Measurements from ENCODE around the gene HGF.

HGF gene

DNA sequence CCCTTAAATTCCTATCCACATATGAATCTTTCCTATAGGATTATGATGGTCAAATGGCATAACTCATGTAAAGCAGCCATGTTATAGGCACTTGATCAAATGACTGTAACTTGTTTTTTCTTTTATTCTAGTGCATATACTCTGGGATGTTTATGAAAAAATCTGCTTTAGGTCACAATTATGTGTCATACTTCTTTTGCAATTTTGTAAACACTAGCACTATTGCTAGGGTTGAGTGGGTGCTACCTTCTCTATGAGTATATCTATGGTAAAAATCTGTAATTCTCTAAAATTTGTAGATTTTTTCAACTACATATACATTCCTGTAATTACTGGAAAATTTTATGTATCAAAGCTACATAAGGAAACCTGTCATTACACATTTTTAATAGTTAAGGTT is 50.0 kb downstream of the HGF start:
- no peak for DNase-seq (ENCODE audit: low spot score)

GRCh38 chr7:81715984-81716588 is 53.8 kb downstream of the HGF start:
- no peak for DNase-seq (ENCODE audit: low spot score)

GRCh38 chr7:81714306-81714705 is 55.5 kb downstream of the HGF start:
- no peak for DNase-seq (ENCODE audit: low spot score)

GRCh38 chr7:81710751-81711150 is 59.1 kb downstream of the HGF start:
- DNase-seq (ENCODE audit: low spot score) = no peak

DNA sequence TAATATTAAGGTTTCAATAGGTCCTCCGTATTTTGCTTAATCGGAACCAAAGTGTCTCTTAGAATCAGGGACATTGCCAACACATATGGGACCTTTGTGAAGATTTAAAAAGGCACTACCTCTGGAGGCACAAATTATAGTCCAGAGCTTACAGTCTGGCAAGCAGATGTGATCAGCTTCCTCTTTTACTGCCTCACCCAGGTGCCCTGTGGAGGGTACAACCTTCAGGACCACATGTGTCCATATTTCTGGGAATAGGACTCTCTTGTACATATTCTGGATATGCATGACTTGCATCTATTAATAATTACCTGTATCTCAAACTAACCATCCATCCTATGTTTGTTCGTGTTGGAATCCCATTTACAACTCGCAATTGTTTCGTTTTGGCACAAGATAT is 60.0 kb downstream of the HGF start:
- DNase-seq (ENCODE audit: low spot score) = no peak

DNA sequence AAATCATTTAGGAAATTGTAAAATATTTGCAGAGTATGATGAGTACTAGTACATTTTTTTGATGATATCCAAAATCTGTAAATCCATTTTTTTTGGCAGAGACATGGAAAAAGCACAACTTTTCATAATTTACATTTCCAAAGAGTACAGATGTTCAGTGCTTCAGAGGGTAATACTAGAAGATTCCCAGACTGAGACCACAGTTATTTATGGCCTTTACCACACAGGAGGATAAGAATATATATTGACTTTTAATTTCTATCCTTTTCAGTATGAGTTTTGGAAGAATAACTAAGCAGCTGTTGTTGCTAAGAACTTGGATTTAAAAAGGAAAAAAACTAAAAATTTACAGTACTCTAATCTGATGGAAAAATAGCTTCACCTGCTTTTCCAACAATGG is 61.9 kb downstream of the HGF start:
- no peak for DNase-seq (ENCODE audit: low spot score)

GRCh38 chr7:81707196-81707595 is 62.7 kb downstream of the HGF start:
- DNase-seq (ENCODE audit: low spot score) = no peak

DNA sequence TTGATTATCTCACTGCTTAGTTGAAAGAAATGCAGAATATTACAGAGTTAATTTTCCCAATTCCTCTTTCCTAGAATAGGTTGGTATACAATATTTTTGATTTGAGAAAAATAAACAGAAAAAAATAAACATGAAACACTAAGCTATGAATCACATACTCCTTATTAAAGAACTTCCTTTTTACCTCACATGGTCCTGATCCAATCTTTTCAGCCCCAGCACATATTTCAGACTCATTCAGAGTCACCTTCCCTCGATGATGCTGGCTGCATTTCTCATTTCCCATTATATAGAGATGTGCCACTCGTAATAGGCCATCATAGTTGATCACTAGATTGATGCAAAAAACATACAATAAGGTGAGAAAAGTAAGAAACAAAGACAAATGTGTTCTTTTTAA is 64.6 kb downstream of the HGF start:
- no peak for DNase-seq (ENCODE audit: low spot score)

- no peak for DNase-seq (ENCODE audit: low spot score)
Observed at GRCh38 chr7:81704595-81704994, 65.3 kb downstream of the HGF start.

- DNase-seq (ENCODE audit: low spot score) = no peak
Observed at GRCh38 chr7:81698965-81699364, 70.9 kb downstream of the HGF start.

DNA sequence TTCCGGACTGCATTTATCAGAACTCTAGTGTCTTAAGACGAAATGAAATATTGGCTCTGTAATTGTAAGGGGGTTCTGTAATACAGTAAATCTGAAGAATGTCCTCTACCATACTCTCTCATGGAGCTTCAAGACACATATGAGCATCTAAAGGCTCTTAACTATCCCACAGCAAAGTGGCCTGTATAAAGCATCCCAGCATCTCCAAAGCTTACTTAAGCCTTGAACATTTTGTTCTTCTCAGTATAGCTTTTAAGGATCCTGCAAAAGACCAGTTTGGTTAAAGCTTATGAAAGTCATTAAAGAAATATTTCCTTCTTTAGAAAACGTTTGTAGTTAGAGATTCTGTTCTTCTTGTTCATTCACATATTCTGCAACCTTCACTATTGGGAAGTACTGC is 75.1 kb downstream of the HGF start:
- DNase-seq (ENCODE audit: low spot score) = no peak

DNA sequence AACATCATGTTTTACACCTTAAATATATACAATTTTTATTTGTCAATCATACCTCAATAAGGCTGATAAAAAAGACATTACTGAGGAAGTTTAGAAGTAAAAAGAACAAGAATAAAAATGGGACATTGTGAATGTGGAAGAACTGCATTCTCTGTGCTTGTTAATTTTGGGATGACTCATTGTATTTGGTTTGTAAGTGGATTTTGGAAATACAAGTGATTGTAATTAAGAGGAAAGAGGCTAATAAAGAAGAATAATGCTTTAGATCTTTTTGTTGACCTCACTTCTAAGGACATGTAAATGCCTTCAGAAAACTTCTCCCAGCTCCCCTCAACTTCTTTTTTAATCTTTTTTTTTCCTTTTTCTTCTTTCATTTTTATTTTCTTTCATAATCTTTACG is 76.0 kb downstream of the HGF start:
- DNase-seq (ENCODE audit: low spot score) = no peak

GRCh38 chr7:81693080-81693479 is 76.8 kb downstream of the HGF start:
- DNase-seq (ENCODE audit: low spot score) = no peak

DNA sequence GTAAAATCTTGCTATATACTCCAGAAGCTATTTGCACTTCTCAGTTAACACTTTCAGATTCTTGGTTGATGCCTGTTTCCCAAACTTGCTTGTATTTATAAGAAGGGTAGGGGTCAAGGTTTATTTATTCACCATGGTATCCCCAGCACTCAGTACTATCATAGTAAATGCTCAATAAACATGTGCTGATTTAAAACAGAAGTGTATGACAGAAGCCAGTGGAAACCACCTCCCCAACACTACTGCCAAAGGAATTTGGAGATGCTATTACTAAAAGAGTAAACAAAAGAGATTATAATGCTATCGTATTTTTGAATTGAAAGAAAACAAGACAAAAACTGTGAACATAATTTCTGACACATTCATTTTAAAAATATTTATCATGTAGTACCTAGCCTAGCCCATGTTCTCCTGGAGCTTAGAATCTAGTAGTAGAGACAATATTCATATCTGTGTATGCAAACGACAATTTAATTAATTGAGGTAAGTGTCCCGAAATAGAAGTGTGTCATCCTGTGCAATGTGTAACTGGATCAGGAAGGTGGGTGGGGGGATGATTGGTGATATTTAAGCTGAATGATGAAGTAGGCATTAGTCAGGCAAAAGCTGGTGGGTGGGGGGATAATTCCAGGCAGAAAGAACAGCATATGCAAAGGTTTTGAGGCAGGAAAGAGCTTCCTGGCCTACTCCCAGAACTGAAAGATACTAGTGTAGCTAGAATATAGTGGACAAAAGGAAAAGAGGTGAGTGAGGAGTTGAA is 77.5 kb downstream of the HGF start:
- DNase-seq (ENCODE audit: low spot score) = no peak

- no peak for DNase-seq (ENCODE audit: low spot score)
Observed at GRCh38 chr7:81691199-81691821, 78.5 kb downstream of the HGF start.

- DNase-seq (ENCODE audit: low spot score) = no peak
Observed at GRCh38 chr7:81690688-81691087, 79.2 kb downstream of the HGF start.

GRCh38 chr7:81690251-81690650 is 79.6 kb downstream of the HGF start:
- no peak for DNase-seq (ENCODE audit: low spot score)

DNA sequence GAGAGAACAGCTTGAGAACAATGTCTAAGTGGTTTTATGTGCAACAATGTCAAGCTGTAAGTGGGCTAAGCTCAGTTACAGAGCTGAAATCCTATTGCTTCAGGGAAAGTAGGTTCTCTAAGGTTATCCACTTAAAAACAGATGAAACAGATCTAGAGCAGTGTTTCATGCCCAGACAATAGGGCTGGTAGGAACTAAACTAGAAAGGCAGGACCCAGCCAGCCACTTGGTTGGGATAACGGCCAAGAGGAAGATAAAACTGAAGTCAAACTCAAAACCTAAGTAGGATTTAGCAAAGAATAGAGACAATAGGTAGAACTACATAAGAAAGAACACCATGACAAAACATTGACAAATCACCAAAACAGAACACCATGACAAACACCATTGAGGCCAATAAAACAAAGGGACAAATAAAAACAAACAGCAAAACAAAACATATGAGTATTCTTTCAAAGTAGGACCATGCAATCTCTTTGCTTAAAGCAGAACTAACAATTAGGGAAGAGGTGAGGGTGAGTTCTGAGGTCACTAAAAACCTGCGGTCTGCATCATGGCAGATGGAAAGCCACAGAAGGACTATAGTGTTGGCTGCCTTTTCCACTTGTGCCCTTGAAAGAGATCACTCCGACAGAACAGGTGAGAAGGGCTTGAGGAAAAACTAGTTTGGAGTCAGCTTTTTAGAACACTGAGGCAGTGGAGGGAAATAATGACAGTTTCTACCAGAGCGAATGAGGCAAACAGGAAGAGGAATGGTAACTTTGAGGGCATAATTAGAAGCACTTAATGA is 81.0 kb downstream of the HGF start:
- no peak for DNase-seq (ENCODE audit: low spot score)

- DNase-seq (ENCODE audit: low spot score) = no peak
Observed at GRCh38 chr7:81687062-81687461, 82.8 kb downstream of the HGF start.

- DNase-seq (ENCODE audit: low spot score) = no peak
Observed at GRCh38 chr7:81685270-81685868, 84.5 kb downstream of the HGF start.

GRCh38 chr7:81684514-81685269 is 85.2 kb downstream of the HGF start:
- DNase-seq (ENCODE audit: low spot score) = peak; percentile 93

GRCh38 chr7:81684033-81684432 is 85.8 kb downstream of the HGF start:
- DNase-seq (ENCODE audit: low spot score) = no peak

Data from Ammon's horn (tissue), 1 donor.